RWPE2 (cell line): ENCODE measurements around the gene DSCAML1.

ENCODE experiments used
- ATAC-seq: fragments of 200-7000 bp; cut with Tn5 transposase; 3 replicates; pipeline ENCODE4 v1.9.1; 2021; ENCODE audit warnings: low read depth
- DNase-seq: peaks from one replicate; pipeline ENCODE4 v3.0.0-alpha.2; 2020; ENCODE audit warnings: low spot score
- H3K27ac ChIP-seq: fragments of 450-650 bp; 2 replicates; pipeline ENCODE4 v1.5.1; 2017; ENCODE audit warnings: mild to moderate bottlenecking; ENCODE audit not compliant: poor library complexity, severe bottlenecking
- H3K27me3 ChIP-seq: fragments of 250-450 bp; sonication (Bioruptor Pico); 2 replicates; pipeline ENCODE4 v1.5.1; 2021; ENCODE audit warnings: mild to moderate bottlenecking, moderate library complexity; ENCODE audit not compliant: insufficient read depth, poor library complexity, severe bottlenecking
- H3K36me3 ChIP-seq: fragments of 250-450 bp; sonication (Bioruptor Pico); 2 replicates; pipeline ENCODE4 v1.5.1; 2020; ENCODE audit warnings: low read depth, mild to moderate bottlenecking, moderate library complexity
- H3K4me1 ChIP-seq: fragments of 250-450 bp; sonication (Bioruptor Pico); 2 replicates; pipeline ENCODE4 v1.5.1; 2021; ENCODE audit warnings: mild to moderate bottlenecking, moderate library complexity; ENCODE audit not compliant: insufficient read depth, poor library complexity, severe bottlenecking
- H3K4me3 ChIP-seq: fragments of 250-450 bp; sonication (Bioruptor Pico); 2 replicates; pipeline ENCODE4 v1.5.1; 2021; ENCODE audit warnings: mild to moderate bottlenecking, moderate library complexity; ENCODE audit not compliant: severe bottlenecking
- H3K9me3 ChIP-seq: fragments of 250-450 bp; sonication (Bioruptor Pico); 2 replicates; pipeline ENCODE4 v1.5.1; 2021; ENCODE audit warnings: mild to moderate bottlenecking, moderate library complexity; ENCODE audit not compliant: severe bottlenecking
- CTCF ChIP-seq: fragments of 450-650 bp; IDR thresholded peaks from one replicate; pipeline ENCODE4 v1.5.1; 2017; ENCODE audit warnings: mild to moderate bottlenecking, moderate library complexity; ENCODE audit not compliant: poor library complexity, severe bottlenecking

DSCAML1 gene

GRCh38 chr11:117819096-117820040 is 22.4 kb upstream of the DSCAML1 start:
- Histone ChIP-seq H3K27me3 (no peaks in the 10 kb centered on the region), H3K4me1 (peaks cover 5% of the 10 kb centered on the region), H3K27ac (no peak overlapping the region), H3K4me3 (no peak overlapping the region), H3K36me3 (no peaks in the 10 kb centered on the region), H3K9me3 (no peaks in the 10 kb centered on the region)
- DNase-seq, result no peak
- ATAC-seq, result peak; percentile 35; the same call in 2 of the 3 replicates
- peak; percentile 38 for TF ChIP-seq CTCF

- ATAC-seq (peak; percentile 49), DNase-seq (no peak)
- H3K4me1 ChIP-seq, result peaks cover 5% of the 10 kb centered on the region
- H3K4me3 ChIP-seq, result no peak overlapping the region
- H3K36me3 ChIP-seq, result no peaks in the 10 kb centered on the region
- TF ChIP-seq CTCF, result peak; percentile 75
- H3K9me3 ChIP-seq, result no peaks in the 10 kb centered on the region
- no peak overlapping the region for H3K27ac ChIP-seq
- no peaks in the 10 kb centered on the region for H3K27me3 ChIP-seq
Observed at GRCh38 chr11:117818041-117818873, 21.2 kb upstream of the DSCAML1 start.

- TF ChIP-seq CTCF, result peak; percentile 95
- DNase-seq, result no peak
- Histone ChIP-seq H3K27ac (no peak overlapping the region), H3K27me3 (no peaks in the 10 kb centered on the region), H3K9me3 (no peaks in the 10 kb centered on the region), H3K36me3 (no peaks in the 10 kb centered on the region), H3K4me1 (peaks cover 5% of the 10 kb centered on the region), H3K4me3 (no peak overlapping the region)
- peak; percentile 64 for ATAC-seq
Observed at GRCh38 chr11:117817368-117818040, 20.5 kb upstream of the DSCAML1 start.

GRCh38 chr11:117816846-117817367 is 19.9 kb upstream of the DSCAML1 start:
- Histone ChIP-seq H3K9me3 (no peaks in the 10 kb centered on the region), H3K4me3 (no peak overlapping the region), H3K27me3 (no peaks in the 10 kb centered on the region), H3K27ac (no peak overlapping the region), H3K4me1 (peaks cover 5% of the 10 kb centered on the region), H3K36me3 (no peaks in the 10 kb centered on the region)
- DNase-seq, result no peak
- no peak for TF ChIP-seq CTCF
- no peak for ATAC-seq
